GM12878 (cell line): ENCODE measurements around the gene PODXL2.

ENCODE experiments used
- BCL11A ChIP-seq: IDR thresholded peaks from 2 replicates; pipeline ENCODE4 v1.6.1; 2011; ENCODE audit warnings: low read depth, low read length
- BHLHE40 ChIP-seq, 2 experiments: fragments of 450-650 bp in 1 of 2; IDR thresholded peaks; 2 replicates each; pipeline ENCODE4 v1.6.1; 2011 to 2017; ENCODE audit warnings: low read depth in 2 of 2, borderline replicate concordance in 1 of 2, improper control_type of control experiment in 1 of 2, low read length in 1 of 2, mild to moderate bottlenecking in 1 of 2
- E2F4 ChIP-seq: IDR thresholded peaks from 2 replicates; pipeline ENCODE4 v1.6.1; 2012; ENCODE audit warnings: low read depth, low read length, improper control_type of control experiment
- EZH2 ChIP-seq: IDR thresholded peaks from 2 replicates; pipeline ENCODE4 v1.6.1; 2012; ENCODE audit warnings: low read depth, mild to moderate bottlenecking, control low read depth, inconsistent platforms, low read length, borderline replicate concordance; ENCODE audit not compliant: control insufficient read depth
- NBN ChIP-seq: fragments of 450-650 bp; IDR thresholded peaks from 2 replicates; pipeline ENCODE4 v1.6.1; 2016
- NFYB ChIP-seq: IDR thresholded peaks from 2 replicates; pipeline ENCODE4 v1.6.1; 2011; ENCODE audit warnings: low read depth, mild to moderate bottlenecking, low read length, improper control_type of control experiment, moderate library complexity; ENCODE audit not compliant: insufficient read depth
- NR2C2 ChIP-seq: IDR thresholded peaks from 2 replicates; pipeline ENCODE4 v1.6.1; 2011; ENCODE audit warnings: borderline replicate concordance, low read depth; ENCODE audit not compliant: control insufficient read depth, insufficient read length
- POLR2AphosphoS2 ChIP-seq: IDR thresholded peaks from 2 replicates; pipeline ENCODE4 v1.6.1; 2011; ENCODE audit warnings: low read depth, mild to moderate bottlenecking, low read length, improper control_type of control experiment, moderate library complexity
- RAD51 ChIP-seq: fragments of 450-650 bp; IDR thresholded peaks from 2 replicates; pipeline ENCODE4 v1.6.1; 2016; ENCODE audit warnings: moderate library complexity, mild to moderate bottlenecking, inconsistent platforms

- TF ChIP-seq NFYB, result no peak
- TF ChIP-seq NBN, result 0 out of 2 replicates have a peak, but pooled peaks have one; percentile 6
- TF ChIP-seq POLR2AphosphoS2, result no peak
- no peak for TF ChIP-seq RAD51
- no peak for TF ChIP-seq E2F4
- TF ChIP-seq EZH2, result no peak
- TF ChIP-seq BCL11A, result no peak
- TF ChIP-seq BHLHE40 (IDR thresholded peaks at IDR 0.05; ENCODE audit: borderline replicate concordance in 1 of 2, low read depth in 2 of 2, low read length in 1 of 2), result no peak
- TF ChIP-seq NR2C2, result no peak
These were observed 39.2 kb upstream of the PODXL2 start for GRCh38 chr3:127589600-127590281.
